H4 (cell line): ENCODE measurements around the gene RAC3. TPM values are rescaled to one million over a fixed set of nuclear protein-coding genes. Genes with fewer than 3 reads are reported as not detected.
A peak's percentile ranks its signal among the peaks of the same experiment; 100 is the strongest.

ENCODE experiments used
- DNase-seq: peaks from one replicate; pipeline ENCODE4 v3.0.0-alpha.2; 2015; ENCODE audit warnings: low spot score
- total RNA-seq: library from RNA; depleted of rRNA; stranded (reverse); fragments of >200 nt; shearing (Covaris generic); gene quantifications from 2 replicates; pipeline ENCODE4 v1.2.3, GENCODE V29; 2014

The RAC3 gene
- total RNA-seq, 1 experiment from 2014 or later: 21.6 TPM

DNA sequence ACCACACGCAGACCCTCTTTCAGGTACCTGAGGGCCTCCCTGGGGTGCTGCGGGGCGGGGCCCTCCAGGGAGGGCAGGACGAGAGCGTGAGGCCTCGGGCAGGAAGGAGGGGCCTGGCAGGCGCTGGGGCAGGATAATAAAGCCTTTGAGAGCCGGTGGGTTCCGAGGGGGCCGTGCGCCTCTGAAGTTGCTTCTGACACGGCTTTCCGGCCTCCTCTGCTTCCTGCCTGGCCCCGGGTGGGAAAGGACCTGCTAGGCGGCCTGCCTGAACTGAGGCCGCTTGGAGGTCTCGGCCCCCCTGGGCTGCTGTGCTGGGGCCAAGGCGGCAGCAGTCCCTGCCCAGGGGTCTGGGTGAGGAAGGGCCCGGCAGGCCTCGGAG, 19.2 kb upstream of the RAC3 start:
- DNase-seq: no peak

DNA sequence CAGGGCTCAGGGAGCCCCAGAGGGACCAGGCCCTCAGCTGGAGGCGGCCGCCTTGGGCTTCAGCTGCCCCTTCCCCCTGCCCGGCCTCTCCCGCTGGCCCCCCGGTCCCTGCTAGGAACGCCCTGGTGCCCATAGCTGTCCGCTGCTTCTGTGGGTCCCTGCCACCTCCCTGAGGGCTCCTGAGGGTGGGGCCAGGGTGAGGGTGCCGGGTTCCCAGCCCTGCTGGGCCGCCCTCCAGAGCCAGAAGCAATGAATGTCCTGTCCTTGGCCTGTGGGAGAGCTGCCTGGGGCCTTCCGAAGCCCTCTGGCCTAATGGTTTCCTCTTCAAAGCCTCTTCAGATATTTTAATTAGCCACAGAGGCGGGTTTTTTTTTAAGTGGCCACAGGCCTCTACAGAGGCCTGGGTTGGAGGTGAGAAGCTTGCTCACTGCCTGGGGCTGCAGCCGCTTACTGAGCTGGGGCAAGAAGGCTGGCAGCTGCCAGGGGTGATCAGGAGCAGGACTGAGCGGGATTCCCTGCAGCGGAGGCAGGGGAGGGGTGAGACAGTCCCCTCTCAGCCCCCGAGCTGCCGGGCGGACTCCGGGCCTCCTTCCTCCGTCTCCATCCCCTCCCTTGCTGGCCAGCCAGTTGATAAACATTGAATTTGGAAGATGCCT, 18.7 kb upstream of the RAC3 start:
- no peak for DNase-seq

DNA sequence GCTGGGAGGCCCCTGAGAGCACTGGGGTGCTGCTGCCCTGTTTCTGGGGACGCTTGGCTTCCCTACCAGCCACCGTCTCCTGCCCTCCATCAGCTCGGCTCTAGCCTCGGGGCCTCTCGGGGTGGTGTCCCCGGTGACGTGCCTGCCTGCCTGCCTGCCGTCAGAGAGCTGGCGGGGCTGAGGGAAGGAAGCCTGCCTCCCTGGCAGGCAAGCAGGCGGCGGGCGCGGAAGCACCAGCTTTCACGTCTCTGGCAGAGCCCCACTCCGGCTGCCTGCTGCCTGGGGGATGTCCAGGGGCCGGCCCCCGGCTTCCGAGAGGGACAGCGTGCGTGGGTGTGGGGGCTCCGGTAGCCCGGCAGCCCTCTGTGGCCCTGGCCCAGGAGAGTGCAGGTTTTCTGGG, 18.1 kb upstream of the RAC3 start:
- no peak for DNase-seq

DNA sequence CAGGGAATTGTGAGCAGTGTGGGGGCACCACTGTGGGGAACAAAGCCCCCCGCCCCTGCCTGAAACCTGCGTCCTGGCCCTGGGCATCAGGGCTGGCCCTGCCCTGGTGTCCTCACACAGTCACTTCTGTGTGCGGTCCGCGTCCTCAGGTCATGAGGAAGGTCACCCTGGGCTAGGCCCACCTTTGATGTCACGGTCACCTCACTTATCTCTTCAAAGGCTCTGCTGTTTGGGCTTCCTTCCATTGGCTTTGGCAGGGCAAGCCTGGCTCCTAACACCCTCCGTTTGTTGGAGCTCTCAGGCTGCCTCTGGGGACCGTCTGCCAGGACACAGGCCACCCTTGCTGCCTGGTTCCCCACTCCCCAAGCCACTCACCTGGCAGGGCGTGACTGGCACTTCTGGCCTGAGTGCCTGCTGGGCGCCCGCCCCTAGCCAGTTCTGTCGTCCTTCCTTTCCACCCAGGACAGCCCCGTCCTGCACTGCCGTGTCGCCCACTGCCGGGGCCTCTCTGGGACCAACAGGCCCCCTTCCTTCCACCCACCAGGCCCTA, 17.6 kb upstream of the RAC3 start:
- DNase-seq: no peak

DNA sequence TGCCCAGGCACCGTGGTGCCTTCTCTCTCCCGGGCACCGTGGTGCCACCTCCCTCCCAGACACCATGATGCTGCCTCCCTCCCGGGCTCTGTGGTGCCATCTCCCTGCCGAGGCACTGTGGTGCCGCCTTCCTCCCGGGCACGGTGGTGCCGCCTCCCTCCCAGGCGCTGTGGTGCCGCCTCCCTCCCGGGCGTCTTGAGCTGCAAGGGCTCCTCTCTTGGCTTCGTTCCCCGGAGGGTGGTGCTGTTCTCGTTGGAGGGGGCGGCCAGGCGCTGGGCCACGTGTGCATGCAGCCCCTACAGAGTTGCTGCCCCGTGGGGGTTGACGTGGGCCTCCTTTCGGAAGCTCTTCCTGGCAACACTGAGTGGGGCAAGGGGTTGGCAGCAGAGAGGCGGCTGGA, 17.0 kb upstream of the RAC3 start:
- no peak for DNase-seq

DNA sequence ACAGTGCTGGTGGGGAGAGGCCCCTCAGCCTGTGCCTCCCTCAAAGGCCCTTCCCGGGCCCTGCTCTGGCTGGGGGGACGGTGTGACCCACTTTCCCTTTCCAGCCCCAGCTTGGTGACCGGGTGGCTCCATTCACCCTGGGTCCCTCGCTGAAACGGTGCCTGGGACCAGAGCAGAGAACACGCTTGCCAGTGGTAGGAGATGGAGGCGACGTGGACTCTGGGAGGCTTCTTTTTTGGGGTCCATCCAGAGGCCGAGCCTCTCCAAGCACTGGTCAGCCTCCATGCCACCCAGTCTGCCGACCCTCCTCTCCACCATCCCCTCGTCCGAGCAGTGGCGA, 16.5 kb upstream of the RAC3 start:
- no peak for DNase-seq

DNA sequence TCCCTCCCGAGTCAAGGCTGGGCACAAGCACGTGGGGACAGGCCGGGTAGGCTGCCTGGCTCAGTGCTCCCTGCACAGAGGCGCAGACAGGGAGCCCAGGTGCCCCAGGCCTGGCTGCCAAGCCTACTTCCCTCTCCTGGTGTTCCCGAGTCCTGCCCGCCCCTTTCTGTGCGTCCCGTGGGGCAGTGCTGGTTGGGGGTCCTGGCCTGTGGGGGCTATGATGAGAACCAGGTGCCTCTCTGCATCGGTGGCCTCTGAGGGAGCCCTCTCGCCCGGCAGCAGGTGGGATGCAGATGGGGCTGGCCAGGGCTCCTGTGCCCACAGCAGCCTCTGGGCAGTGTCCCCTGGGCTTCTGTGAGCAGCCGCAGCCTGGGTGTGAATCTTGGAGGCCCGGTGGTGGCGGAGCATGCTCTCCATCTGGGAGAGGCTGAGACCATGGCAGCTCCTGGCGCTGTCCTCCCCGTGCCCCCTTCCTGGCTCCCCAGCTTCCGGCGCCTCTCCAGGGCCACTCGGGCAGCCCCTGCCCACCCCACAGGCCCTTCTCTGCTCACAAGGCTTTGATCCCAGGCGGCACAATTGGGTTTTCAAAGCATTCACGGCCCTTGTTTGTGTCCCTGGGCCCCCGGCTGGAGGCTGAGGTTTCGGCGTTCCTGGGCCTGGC, 16.0 kb upstream of the RAC3 start:
- DNase-seq: no peak

DNA sequence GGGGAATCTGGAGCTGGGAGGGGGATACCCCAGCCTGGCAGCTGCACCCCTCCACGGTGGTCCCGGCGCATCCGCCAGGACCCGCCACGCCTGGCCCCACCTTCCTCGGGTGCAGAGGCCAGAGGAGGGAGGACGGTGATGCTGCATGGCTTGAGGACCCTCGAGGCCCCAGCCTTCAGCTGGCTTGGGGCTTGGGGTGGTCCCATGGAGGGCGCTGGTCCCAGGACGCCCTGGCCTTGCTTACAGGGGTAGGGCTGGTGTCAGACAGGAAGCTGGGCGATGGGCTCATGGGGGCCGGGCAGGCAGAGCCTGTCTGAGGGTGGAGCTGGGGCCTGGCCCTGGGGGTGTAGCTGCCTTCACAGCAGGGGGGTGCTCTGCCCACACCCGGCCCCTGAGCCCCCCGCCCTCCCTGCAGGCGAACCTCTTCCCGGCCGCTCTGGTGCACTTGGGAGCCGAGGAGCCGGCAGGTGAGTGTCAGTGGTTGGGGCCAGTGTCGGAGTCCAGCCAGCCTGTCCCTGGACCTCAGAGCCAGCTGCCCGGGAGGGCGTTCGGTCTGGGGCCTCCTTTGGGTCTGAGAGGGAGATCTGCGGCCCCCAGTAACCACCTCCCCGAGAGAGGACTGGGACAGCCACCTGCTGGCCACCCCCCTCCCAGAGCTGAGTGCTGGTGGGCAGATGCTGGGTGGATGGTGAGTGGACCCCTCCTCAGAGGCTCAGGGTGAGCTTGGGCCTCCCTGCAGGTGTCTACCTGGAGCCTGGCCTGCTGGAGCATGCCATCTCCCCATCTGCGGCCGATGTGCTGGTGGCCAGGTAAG, 15.2 kb upstream of the RAC3 start:
- DNase-seq: no peak

DNA sequence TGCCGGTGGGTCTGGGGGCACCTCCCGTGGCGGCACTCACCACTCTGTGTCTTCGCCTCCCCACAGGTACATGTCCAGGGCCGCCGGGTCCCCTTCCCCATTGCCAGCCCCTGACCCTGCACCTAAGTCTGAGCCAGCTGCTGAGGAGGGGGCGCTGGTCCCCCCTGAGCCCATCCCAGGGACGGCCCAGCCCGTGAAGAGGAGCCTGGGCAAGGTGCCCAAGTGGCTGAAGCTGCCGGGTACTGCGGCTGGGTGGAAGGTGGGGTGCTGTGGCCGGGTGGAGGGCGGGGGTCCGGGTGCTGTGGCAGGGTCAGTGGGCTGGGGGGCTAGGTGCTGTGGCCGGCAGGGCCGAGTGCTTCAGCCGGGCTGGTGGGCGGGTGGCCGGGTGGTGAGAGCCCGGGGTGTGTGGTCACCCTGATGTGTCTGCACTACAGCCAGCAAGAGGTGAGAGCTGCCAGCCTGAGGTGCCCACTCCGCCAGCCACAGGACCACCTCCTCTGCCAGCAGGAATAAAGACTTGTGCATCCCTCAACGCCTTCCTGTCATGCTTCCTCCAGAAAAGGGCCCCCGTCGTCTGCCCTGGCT, 14.5 kb upstream of the RAC3 start:
- DNase-seq: no peak

DNA sequence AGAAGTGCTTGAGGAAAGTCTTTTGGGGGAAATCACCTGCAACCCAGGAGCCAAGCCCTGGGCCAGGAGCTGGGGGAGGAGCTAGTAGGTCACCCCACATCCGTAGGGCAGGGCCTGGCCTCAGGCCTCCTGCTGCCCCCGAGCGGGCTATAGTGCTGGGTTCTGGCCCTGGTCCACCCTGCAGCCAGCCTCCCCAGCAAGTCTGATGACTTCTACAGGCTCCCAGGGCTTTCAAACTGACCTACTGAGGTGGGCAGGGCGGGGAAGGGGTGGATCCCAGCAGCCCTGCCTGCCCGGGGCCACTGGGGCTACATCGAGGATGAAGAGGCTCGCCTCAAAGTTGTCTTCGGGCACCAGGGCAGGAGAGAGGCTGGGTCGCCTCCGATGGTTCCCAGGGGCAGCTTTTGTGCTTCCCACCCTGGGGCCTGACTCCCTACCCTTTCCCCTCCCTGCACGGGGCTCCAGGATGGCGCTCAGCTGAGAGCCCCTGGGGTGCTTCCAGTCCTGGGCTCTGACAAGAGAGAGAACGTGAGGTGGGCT, 13.8 kb upstream of the RAC3 start:
- DNase-seq: no peak

DNA sequence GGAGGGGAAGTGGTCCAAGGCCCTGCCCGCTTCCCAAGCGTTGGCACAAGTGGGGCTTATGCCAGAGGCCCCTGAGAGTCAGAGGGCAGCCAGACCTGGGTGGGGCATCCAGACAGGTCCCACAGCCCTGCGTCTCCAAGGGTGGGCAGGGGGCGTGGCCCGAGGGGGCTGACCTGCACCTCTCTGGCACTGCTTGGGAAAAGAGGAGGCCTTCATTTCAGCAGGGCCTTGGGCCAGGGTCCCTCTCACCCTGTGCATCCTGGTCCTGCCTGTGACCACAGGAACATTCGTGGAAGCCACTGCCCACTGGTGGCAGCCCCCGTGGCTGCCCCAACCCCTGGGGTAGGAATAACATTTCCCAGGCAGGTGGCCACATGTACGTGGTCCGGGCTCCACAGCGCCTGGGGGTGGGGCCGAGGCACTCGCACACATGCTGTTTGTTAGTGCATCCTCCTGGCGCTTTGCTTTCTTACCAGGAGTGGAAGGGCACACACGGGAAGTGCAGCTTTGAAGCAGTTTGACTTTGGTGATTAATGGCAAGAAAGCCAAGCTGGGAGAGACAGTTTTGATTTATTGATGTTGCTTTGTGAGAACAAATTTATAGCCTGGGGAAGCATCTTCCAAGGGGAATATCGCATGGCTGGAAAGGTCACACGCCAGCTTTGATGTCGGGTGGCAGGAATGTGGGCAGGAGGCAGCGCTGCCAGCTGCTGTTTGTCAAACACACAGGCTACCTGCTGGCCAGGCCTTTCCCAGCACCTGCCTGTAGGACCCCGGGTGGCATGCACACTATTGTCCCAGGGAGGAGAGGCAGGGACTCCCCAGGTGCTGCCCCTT, 13.1 kb upstream of the RAC3 start:
- DNase-seq: no peak

DNA sequence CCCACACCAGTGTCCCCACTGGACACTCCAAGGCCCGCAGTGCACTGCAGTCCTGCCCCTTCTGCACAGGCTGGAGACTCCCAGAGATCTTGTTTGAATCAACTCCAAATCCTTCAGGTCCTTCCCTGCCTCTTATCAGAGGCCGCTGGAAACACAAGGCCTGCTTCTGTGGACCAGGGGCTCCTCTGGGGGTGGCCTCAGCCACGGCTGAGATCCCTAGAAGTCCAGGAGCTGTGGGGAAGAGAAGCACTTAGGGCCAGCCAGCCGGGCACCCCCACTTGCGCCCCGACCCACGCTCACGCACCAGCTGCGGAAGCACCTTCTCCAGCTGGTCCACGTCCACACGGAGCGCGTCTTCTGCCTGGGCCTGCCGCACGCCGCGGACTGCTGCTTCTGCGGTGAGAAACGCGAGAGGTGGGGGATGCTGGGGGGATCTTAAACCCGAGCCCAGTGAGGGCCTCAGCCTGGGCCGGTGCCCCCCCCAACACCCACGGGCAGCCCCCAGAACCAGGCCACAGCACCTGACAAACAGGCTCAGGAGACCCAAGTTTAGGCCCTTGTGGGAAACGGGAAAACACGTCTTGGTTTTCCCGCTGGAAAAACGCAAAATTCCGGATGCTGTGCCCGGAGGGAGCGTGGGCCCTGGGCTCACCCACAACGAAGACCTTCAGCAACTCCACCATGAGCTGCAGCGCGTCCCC, 12.3 kb upstream of the RAC3 start:
- no peak for DNase-seq

DNA sequence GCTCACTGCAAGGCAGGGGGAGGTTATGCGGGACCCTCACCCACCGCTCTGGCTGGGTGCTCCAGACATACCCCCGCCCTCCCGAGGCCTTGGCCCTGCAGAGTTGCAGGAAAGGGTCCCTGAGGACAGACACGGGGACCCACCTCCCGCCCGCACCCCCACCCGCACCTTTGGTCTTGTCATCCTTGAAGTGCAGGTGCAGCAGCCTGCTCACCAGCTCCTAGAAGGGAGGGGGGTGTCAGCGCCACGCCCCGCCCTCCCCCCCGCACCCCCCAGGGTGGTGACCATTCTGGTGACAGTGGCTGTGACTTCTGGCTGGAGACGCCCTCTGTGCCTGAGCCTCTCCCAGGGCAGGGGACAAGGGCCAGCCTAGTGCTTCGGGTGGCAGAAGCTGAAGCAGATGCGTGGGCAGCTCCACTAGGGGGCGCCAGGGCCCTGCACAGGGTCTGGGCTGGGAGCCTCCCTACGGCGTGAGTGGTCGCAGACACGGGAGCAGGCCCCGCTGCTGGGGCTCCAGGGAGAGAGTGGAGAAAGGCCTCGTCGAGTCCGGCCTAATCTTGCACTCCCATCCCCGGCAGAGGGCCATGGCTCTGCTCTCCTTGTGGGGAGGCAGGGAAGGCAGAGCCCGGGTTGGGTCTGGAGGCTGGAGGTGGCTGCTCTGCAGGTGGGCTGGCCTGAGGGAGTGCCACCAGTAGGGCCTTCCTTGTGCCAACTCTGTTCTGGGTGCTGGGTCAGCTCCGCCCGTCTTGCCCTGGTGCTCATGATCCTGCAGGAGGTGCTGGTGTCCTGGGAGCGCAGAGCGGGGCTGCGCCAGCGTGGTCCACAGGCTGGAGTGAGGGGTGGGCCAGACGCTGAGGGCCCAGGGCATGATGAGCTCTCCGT, 11.5 kb upstream of the RAC3 start:
- DNase-seq: no peak

DNA sequence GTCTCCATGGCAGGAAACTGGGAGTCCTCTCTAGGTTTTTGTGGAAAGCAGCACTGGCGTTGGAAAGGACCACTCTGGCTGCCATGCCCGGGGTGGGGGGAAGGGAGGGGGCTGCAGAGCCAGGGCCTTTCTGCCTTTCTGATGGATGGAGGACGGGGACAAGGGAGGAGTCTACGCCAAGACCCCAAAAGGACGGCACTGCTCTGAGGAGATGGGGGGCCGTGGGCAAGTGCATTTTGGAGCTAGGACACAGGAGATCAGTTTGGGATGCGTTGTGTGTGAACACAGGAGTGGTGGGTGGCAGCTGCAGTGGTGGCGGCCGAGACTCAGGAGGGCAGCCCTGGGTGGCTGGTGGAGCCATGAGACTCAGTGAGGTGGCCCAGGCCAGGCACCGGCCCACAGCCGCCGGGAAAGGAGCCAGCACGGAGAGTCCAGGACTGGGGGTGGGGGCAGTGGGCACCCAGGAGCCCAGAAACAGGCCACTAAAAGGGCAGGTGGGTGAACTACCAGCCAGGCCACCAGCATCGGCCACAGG, 10.8 kb upstream of the RAC3 start:
- no peak for DNase-seq

DNA sequence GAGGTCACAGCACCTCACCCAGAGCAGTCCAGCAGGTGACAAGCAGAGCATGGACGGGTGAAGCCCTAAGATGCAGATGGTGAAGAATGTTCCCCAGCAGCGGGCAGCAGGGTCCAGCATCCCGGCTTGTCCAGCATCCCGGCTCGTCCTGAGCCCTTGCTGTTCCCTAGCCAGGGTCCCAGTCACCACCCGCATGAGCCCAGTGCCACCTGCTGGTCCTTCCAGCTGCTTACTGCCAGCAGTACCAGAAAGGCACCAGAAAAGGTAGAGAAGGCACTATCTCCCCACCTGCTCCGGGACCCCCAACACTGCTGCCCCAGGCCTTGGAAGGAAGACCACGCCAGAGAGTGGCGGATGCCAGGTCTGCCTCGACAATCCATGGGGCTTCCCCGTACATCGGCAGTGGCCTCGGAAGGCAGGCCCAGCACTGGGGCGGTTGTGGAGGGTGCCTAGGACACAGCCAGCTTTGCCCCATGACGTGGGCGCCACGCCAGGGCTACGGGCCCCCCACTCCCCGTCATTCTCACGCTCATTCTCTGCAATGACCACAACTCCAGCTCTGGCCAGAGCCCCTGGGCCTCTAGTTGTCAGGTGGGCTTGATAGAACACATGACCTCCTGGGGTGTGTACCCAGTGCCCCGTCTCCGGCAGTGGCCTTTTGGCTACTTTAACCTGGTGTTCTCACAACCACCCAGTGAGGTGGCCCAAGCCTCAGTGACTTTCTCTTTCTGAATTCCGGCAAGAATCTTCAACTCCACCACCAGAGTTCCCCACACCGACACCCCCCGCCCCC, 10.2 kb upstream of the RAC3 start:
- peak; percentile 76 for DNase-seq

DNA sequence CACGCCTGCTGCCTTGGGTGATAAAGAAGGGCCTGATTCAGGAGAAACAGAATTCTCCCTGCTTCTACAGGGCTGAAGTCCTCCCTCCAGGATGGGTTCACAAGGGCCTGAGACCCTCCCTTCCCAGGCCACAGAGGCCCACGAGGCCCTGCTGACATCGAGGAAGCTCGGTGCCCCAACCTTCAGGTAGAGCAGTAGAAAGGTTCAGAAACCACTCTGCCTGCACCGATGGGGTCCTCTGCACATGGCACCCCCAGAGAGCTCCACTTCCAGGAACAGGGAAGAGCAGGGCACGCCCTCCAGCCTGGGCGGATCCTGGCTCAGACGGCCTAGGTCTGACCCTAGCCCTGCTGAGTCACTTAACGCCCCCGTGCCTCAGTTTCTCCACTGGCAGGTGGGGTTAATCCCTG, 9.6 kb upstream of the RAC3 start:
- DNase-seq: no peak

DNA sequence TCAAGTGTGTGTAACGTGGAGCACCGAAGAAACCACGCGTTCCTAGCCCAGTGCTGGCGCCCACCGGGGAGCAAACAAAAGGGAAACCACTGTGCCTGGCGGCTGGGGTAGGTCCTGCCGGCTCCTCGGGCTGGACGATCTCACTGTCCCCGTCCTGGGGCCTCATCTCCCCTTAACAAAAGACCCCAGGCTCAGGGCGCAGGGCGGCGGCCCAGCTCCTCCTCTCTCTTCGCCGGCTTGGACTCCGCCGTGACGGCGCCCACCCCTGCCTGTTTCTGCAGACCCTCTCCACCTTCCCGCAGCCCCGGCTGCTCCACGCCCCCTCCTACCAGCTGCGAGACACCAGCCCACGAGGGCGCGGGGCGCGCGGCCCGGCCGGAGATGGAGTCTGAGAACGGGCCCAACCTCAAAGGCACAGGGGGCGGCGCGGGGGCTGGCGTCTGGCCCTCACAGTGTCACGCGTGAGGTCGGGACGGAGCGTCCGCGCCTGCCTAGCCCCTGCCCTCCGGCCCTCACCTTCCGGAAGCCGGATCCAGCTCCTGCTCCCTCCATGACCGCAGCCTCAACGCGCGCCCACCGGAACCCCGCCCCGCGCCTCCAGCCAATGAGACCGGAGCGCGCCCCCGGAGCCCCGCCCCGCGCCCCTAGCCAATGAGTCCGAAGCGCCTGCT, 9.0 kb upstream of the RAC3 start, which contains the start of gene CENPX:
CENPX (minus strand) TSS at position 569 of the 671 bp plus-strand sequence; CDS start at position 552, 17 bp downstream.
- no peak for DNase-seq

DNA sequence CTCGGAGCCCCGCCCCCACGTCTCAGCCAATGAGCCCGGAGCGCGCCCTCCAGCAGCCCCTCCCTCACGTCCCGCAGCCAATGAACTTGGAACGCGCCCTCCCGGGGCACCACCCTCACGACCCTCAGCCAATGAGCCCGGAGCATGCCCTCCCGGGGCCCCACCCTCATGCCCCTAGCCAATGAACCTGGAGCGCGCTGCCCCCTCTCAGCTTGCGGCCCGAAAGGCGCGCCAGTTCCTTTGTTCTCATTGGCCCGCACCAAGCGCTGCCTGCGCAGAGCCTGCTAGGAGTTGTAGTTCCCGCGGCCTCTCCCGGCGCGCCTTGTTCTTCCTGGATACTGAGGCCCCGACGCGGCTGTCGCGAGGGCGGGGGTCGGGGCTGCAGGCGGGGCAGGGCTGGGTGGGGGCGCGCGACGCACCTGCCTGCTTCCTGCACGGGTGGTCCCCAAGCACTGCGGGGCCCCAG, 8.5 kb upstream of the RAC3 start, which contains the start of gene LRRC45:
LRRC45 (plus strand) TSS at position 325 of the 466 bp plus-strand sequence. CDS start 339 bp downstream, outside the sequence.
- DNase-seq: peak; percentile 99
